ENCODE data around the gene TOM1. TPM values are rescaled to one million over a fixed set of nuclear protein-coding genes. Genes with fewer than 3 reads are reported as not detected.

The TOM1 gene
- total RNA-seq, 1 experiment from 2014 or later: 28.2 TPM

DNA sequence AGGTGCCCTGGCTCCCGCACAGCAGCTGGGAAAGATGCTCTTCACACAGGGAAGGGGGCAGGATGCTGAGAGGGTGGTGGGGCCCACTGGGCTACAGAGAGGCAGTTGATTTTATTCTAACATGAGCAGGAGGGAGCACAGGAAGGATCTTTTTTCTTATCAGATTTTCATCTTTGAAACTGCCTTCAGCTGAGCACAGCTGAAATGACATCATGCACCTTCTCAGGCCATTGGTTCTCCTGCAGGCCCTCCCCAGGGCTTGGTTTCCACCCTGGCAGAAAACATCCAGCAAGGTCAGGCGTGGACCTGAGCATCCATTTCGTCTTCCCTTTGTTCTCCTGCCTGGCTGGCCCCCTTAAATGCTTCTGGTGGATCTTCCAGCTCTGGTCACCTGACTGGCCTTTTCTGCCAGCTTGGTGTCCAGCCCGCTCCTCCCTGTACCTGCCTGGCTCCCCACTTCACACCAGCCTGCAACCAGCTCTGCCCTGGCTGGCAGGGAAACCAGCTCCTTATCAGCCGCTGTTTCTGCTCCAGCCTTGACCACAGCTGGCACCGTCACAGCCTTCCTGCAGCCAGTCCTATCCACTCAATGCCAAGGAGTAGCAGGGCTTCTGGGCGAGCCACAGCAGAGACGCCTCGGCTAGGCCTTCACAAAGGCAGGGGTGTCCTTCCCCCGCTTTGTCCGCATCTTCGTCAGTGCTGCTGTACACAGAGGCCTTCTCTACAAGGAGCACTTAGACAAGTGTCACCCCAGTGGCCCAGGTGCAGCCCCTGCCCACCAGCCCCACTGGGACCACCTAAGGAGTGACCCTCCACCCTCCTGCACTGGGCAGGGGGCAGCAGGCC is 36.5 kb downstream of the TOM1 start:
- no peaks in the 10 kb centered on the region for H3K4me1 Mint-ChIP-seq (ENCODE audit: insufficient read depth, unreplicated experiment)
- no TSS peak for BruUV-seq (replicated peaks)
- no peak overlapping the region for H3K4me3 Mint-ChIP-seq (ENCODE audit: unreplicated experiment)
- H3K27me3 Mint-ChIP-seq (ENCODE audit: insufficient read depth, unreplicated experiment): no peaks in the 10 kb centered on the region
- ChIA-PET CTCF (interaction anchor here (0.6 to 1.2 kb wide), 3 partner anchors 15 to 119 kb away, joined by 3 to 4 read pairs (median 3); no protein-coding TSS in a partner anchor), POLR2A (no interaction called here)
- H3K27ac Mint-ChIP-seq (ENCODE audit: low read depth, unreplicated experiment): no peak overlapping the region
- no peak for DNase-seq (ENCODE audit: unreplicated experiment)
- intact Hi-C loops (cut with micrococcal nuclease): no loop called here
- H3K36me3 Mint-ChIP-seq (ENCODE audit: insufficient read depth, unreplicated experiment): peaks cover 45% of the 10 kb centered on the region
- TF ChIP-seq, protein P1, sequence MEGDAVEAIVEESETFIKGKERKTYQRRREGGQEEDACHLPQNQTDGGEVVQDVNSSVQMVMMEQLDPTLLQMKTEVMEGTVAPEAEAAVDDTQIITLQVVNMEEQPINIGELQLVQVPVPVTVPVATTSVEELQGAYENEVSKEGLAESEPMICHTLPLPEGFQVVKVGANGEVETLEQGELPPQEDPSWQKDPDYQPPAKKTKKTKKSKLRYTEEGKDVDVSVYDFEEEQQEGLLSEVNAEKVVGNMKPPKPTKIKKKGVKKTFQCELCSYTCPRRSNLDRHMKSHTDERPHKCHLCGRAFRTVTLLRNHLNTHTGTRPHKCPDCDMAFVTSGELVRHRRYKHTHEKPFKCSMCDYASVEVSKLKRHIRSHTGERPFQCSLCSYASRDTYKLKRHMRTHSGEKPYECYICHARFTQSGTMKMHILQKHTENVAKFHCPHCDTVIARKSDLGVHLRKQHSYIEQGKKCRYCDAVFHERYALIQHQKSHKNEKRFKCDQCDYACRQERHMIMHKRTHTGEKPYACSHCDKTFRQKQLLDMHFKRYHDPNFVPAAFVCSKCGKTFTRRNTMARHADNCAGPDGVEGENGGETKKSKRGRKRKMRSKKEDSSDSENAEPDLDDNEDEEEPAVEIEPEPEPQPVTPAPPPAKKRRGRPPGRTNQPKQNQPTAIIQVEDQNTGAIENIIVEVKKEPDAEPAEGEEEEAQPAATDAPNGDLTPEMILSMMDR (IDR thresholded peaks at IDR 0.05; ENCODE audit: unreplicated experiment): no peak
- no peaks in the 10 kb centered on the region for H3K9me3 Mint-ChIP-seq (ENCODE audit: unreplicated experiment)

- Mint-ChIP-seq H3K4me3 (ENCODE audit: unreplicated experiment) (no peak overlapping the region), H3K27me3 (ENCODE audit: insufficient read depth, unreplicated experiment) (no peaks in the 10 kb centered on the region), H3K36me3 (ENCODE audit: insufficient read depth, unreplicated experiment) (peaks cover 32% of the 10 kb centered on the region), H3K9me3 (ENCODE audit: unreplicated experiment) (no peaks in the 10 kb centered on the region), H3K27ac (ENCODE audit: low read depth, unreplicated experiment) (no peak overlapping the region), H3K4me1 (ENCODE audit: insufficient read depth, unreplicated experiment) (no peaks in the 10 kb centered on the region)
- no TSS peak for BruUV-seq (replicated peaks)
- intact Hi-C loops (cut with micrococcal nuclease): no loop called here
- CTCF ChIA-PET: interaction anchor here (0.7 to 1.7 kb wide), 2 partner anchors 31 to 235 kb away, joined by 3 to 4 read pairs; no protein-coding TSS in a partner anchor
- DNase-seq (ENCODE audit: unreplicated experiment): no peak
- POLR2A ChIA-PET: interaction anchor here (0.7 kb wide), 1 partner anchor 39 kb away, joined by 3 read pairs; no protein-coding TSS in a partner anchor
- TF ChIP-seq, protein P1 (IDR thresholded peaks at IDR 0.05; ENCODE audit: unreplicated experiment): no peak
These were observed 38.2 kb downstream of the TOM1 start for GRCh38 chr22:35337932-35338331.

GRCh38 chr22:35341090-35341874 is 41.6 kb downstream of the TOM1 start:
- H3K9me3 Mint-ChIP-seq (ENCODE audit: unreplicated experiment): no peaks in the 10 kb centered on the region
- H3K27ac Mint-ChIP-seq (ENCODE audit: low read depth, unreplicated experiment): no peak overlapping the region
- no TSS peak for BruUV-seq (replicated peaks)
- no peak overlapping the region for H3K4me3 Mint-ChIP-seq (ENCODE audit: unreplicated experiment)
- H3K36me3 Mint-ChIP-seq (ENCODE audit: insufficient read depth, unreplicated experiment): peaks cover 25% of the 10 kb centered on the region
- TF ChIP-seq, protein P1 (IDR thresholded peaks at IDR 0.05; ENCODE audit: unreplicated experiment): no peak
- no peak for DNase-seq (ENCODE audit: unreplicated experiment)
- intact Hi-C loops (cut with micrococcal nuclease): no loop called here
- CTCF ChIA-PET: interaction anchor here (0.5 to 1.9 kb wide), 2 partner anchors 9 to 13 kb away, joined by 4 to 7 read pairs; no protein-coding TSS in a partner anchor
- H3K27me3 Mint-ChIP-seq (ENCODE audit: insufficient read depth, unreplicated experiment): no peaks in the 10 kb centered on the region
- H3K4me1 Mint-ChIP-seq (ENCODE audit: insufficient read depth, unreplicated experiment): no peaks in the 10 kb centered on the region
- POLR2A ChIA-PET: no interaction called here

GRCh38 chr22:35342390-35342789 is 42.7 kb downstream of the TOM1 start:
- no peak for DNase-seq (ENCODE audit: unreplicated experiment)
- no peaks in the 10 kb centered on the region for H3K4me1 Mint-ChIP-seq (ENCODE audit: insufficient read depth, unreplicated experiment)
- no peaks in the 10 kb centered on the region for H3K27me3 Mint-ChIP-seq (ENCODE audit: insufficient read depth, unreplicated experiment)

More at GRCh38 chr22:35342390-35342789, 42.7 kb downstream of the TOM1 start:
- CTCF ChIA-PET: interaction anchor here (0.6 kb wide), 1 partner anchor 27 kb away, joined by 3 read pairs; no protein-coding TSS in a partner anchor
- intact Hi-C loops (cut with micrococcal nuclease): no loop called here
- H3K9me3 Mint-ChIP-seq (ENCODE audit: unreplicated experiment): no peaks in the 10 kb centered on the region
- H3K4me3 Mint-ChIP-seq (ENCODE audit: unreplicated experiment): no peak overlapping the region
- peaks cover 21% of the 10 kb centered on the region for H3K36me3 Mint-ChIP-seq (ENCODE audit: insufficient read depth, unreplicated experiment)
- TF ChIP-seq, protein P1 (IDR thresholded peaks at IDR 0.05; ENCODE audit: unreplicated experiment): no peak
- POLR2A ChIA-PET: interaction anchor here (0.8 kb wide), 1 partner anchor 43 kb away, joined by 3 read pairs; the partner anchor contains the start of gene TOM1
- no peak overlapping the region for H3K27ac Mint-ChIP-seq (ENCODE audit: low read depth, unreplicated experiment)
- BruUV-seq (replicated peaks): no TSS peak

Measured in MCF 10A (cell line).